AG10803 (cell line): ENCODE results near the gene PGF.

Source experiments
- DNase-seq: peaks from one replicate; pipeline ENCODE4 v3.0.0; 2010; ENCODE audit warnings: low read depth
- H3K4me3 ChIP-seq: 2 replicates; pipeline ENCODE4 v1.5.1; 2011; ENCODE audit warnings: mild to moderate bottlenecking, low read length, control low read depth
- TF ChIP-seq, protein P1 (sequence below): conservative IDR thresholded peaks from 2 replicates; pipeline ENCODE4 v1.5.1; 2011; ENCODE audit warnings: mild to moderate bottlenecking, low read length, control low read depth, inconsistent platforms

Gene PGF

DNA sequence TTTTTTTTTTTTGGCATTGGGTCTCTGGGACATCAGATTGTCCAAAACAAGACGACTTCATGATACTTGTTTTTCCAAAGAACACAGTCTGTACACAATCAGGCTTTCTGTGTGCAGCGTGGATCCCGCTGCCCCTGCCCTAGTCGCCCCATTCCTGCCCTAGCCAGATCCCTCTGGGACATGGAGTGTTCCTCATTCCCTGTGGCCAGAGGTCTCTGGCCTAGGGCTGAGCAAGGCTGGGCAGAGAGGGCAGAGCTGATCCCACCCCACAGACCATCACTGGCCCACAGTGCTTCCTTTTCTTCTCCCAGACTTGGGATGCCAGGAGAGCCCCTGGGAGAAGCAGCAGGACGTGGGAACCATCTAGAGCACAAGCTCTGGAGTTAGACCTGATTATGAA, 26.4 kb upstream of the PGF start:
- H3K4me3 ChIP-seq, result no peak overlapping the region
- TF ChIP-seq, protein P1, sequence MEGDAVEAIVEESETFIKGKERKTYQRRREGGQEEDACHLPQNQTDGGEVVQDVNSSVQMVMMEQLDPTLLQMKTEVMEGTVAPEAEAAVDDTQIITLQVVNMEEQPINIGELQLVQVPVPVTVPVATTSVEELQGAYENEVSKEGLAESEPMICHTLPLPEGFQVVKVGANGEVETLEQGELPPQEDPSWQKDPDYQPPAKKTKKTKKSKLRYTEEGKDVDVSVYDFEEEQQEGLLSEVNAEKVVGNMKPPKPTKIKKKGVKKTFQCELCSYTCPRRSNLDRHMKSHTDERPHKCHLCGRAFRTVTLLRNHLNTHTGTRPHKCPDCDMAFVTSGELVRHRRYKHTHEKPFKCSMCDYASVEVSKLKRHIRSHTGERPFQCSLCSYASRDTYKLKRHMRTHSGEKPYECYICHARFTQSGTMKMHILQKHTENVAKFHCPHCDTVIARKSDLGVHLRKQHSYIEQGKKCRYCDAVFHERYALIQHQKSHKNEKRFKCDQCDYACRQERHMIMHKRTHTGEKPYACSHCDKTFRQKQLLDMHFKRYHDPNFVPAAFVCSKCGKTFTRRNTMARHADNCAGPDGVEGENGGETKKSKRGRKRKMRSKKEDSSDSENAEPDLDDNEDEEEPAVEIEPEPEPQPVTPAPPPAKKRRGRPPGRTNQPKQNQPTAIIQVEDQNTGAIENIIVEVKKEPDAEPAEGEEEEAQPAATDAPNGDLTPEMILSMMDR, result no peak
- DNase-seq, result no peak

DNA sequence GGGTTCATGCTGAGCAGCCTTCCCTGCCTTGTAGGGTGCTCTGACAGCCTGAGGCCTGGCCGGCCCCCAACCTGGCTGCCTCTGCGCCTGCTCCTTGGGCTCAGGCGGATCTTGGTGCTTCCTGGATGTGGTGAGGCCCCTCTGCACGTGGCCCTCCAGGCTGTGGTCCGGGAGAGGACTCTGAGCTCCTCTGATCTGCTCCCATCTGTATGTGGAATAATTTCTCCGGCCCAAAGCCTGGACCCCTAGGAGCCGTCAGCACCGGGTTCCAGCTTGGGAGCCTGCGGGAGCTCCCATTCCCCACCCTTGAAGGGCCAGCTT, 26.0 kb upstream of the PGF start:
- no peak overlapping the region for H3K4me3 ChIP-seq
- DNase-seq, result no peak
- TF ChIP-seq, protein P1, result no peak

DNA sequence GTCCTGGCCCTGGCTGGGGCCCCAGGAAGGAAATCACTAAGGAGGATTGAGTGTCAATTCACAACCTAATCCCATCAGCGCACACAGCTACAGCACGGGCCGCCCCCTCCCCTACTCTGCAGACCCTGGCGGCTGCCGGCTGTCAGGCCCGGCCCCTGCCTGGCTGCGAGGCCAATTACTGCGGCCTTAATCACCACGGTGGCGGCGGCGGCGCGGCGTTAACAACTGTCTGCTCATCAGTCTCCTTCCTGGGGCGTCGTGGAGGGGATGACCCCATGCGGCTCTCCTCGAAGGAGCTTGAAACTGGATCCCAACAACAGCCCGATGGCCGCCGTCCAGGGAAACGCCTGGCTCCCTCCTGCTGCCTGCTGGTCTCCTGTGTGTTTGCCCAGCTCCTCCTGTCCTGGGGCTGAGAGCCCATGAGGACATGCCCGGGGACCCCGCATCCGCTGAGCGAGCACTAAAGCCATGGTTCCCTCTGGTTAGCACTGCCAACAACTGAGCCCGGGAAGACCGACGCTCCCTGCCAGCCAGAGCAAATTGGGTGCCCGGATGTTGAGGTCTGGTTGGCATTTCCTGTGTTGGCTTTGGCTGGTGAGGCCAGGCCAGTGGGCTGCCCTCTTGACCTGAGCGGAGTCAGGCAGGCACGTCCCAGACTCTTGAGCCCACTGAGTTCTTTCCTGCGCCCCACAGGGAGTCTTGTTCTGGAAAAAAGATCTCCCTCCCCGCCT, 25.5 kb upstream of the PGF start:
- TF ChIP-seq, protein P1, result no peak
- no peak overlapping the region for H3K4me3 ChIP-seq
- peak; percentile 60 for DNase-seq

DNA sequence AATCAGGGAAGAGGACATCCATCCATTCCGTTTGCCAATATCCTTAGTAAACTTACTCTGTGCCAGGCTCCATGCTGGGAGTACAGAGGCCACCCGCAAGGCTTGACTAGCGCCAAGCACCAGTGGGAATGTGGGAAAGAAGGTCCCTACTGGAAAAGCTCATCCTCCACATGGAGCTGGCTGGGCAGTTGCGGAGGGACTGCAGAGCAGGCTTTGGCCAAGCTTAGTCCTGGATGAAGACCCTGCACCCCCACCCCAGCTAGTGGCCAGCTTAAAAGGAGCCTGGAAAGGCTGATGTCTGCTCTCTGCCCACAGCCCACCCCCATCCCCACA, 25.0 kb upstream of the PGF start:
- TF ChIP-seq, protein P1, result no peak
- no peak overlapping the region for H3K4me3 ChIP-seq
- no peak for DNase-seq

DNA sequence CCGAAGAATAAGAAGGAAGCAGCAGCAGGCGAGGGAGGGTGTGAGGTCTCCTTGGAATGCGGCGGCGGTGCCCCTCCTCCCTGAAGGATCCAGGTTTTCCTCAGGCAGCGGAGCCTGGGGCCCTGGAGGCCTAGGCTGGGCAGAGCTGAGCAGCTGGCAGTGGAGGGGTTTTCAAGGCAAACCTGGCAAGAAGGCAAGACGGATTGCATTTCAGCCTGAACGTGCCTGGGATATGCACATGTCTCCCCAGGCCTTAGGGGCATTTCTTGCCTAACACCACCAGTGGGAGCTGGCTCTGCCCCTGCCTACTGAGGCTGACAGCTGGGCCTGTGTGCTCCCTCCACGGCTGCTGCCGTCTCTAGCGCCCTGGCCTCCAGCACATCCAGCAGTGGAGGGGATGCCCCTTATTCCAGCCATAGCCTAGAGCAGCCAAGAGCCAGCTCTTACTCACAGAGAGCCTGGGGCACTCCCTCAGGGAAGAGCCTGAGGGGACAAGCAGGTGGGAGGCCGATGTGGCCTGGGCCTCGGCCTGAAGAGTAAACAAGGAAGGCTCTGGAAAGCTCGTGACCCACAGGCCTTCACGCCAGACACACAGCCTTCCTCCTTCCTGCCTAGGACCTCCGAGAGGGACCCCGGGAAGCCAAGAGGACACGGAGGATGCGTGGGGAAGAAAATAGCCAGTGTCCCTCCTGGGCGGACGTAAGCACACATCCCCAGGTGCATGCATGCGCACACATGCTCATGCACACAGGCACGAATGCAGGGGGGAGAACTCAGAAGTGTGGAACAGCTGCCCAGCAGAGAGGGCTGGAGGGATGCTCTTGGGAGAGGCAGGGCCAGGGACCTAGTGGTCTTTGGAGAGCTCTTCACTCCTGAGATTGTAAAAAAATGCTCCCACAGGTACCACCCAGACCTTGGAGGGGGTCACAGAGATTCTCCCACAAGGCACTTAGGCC, 24.3 kb upstream of the PGF start:
- peak; percentile 68 for DNase-seq
- TF ChIP-seq, protein P1, result peak; percentile 35

DNA sequence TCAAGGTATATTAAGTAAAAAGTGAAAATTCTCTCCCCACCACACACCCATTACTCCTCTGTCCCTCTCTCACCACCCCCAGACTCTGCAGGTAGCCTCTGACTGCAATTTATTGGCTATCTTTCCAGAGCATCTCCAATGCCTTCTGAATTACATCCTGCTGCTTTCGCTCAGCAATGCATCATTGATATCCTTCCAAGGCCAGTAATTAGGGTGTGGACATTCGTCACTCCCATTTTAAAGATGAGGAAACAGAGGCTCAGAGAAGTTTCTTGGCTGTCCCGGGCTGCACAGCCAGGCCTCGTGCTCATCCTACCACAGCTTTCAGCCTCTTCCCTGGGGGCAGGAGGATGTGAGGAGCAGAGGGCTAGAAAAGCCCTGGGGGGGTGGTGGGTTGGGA, 23.6 kb upstream of the PGF start:
- DNase-seq, result no peak
- TF ChIP-seq, protein P1, result no peak
- no peak overlapping the region for H3K4me3 ChIP-seq

More for the DNA sequence above, 24.3 kb upstream of the PGF start:
- H3K4me3 ChIP-seq, result no peak overlapping the region
